Measurements from ENCODE around the gene SCN5A.

The SCN5A gene

GRCh38 chr3:38636881-38637280 is 12.6 kb downstream of the SCN5A start:
- no peaks in the 10 kb centered on the region for H3K36me3 ChIP-seq (ENCODE audit: insufficient read depth, low read length)
- no peaks in the 10 kb centered on the region for H3K4me1 ChIP-seq (ENCODE audit: insufficient read depth, low read length)
- no peak overlapping the region for H3K9ac ChIP-seq (ENCODE audit: low read length)
- no peak overlapping the region for H3K27ac ChIP-seq (ENCODE audit: low read depth, low read length)
- H3K4me3 ChIP-seq (ENCODE audit: low read depth in 1 of 2, low read length in 2 of 2), result no peak overlapping the region
- H3K9me3 ChIP-seq (ENCODE audit: low read length), result no peaks in the 10 kb centered on the region
- H3K27me3 ChIP-seq (ENCODE audit: control insufficient read depth in 1 of 2, insufficient read depth in 2 of 2, low read length in 2 of 2), result no peaks in the 10 kb centered on the region

- Histone ChIP-seq H3K4me3 (ENCODE audit: low read depth in 1 of 2, low read length in 2 of 2) (no peak overlapping the region), H3K4me1 (ENCODE audit: insufficient read depth, low read length) (no peaks in the 10 kb centered on the region), H3K36me3 (ENCODE audit: insufficient read depth, low read length) (no peaks in the 10 kb centered on the region), H3K27me3 (ENCODE audit: control insufficient read depth in 1 of 2, insufficient read depth in 2 of 2, low read length in 2 of 2) (no peaks in the 10 kb centered on the region), H3K9me3 (ENCODE audit: low read length) (no peaks in the 10 kb centered on the region), H3K27ac (ENCODE audit: low read depth, low read length) (no peak overlapping the region), H3K9ac (ENCODE audit: low read length) (no peak overlapping the region)
Measured at GRCh38 chr3:38636464-38636863, 13.0 kb downstream of the SCN5A start.

DNA sequence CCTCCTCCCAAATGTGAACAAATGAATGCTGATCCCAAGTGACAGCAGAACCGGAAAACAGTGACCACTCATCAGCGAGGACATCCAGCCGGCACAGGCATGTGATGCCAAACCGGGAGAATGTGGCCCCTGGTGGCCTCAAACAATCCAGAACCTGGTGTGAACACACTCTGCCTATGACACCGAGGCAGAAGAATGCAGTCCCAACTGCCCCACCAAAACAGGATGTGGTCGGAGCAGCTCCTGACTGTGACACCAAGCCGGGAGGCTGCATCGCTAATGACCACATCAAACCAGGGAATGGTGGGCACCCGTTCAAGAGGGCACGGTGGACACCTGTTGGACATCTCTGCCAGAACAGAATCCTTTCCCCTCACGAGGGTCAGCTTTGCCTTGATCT is 15.4 kb downstream of the SCN5A start:
- no peak overlapping the region for H3K4me3 ChIP-seq (ENCODE audit: low read depth in 1 of 2, low read length in 2 of 2)
- H3K9ac ChIP-seq (ENCODE audit: low read length), result no peak overlapping the region
- H3K27ac ChIP-seq (ENCODE audit: low read depth, low read length), result no peak overlapping the region
- H3K36me3 ChIP-seq (ENCODE audit: insufficient read depth, low read length), result no peaks in the 10 kb centered on the region
- H3K9me3 ChIP-seq (ENCODE audit: low read length), result no peaks in the 10 kb centered on the region
- H3K27me3 ChIP-seq (ENCODE audit: control insufficient read depth in 1 of 2, insufficient read depth in 2 of 2, low read length in 2 of 2), result no peaks in the 10 kb centered on the region
- no peaks in the 10 kb centered on the region for H3K4me1 ChIP-seq (ENCODE audit: insufficient read depth, low read length)

DNA sequence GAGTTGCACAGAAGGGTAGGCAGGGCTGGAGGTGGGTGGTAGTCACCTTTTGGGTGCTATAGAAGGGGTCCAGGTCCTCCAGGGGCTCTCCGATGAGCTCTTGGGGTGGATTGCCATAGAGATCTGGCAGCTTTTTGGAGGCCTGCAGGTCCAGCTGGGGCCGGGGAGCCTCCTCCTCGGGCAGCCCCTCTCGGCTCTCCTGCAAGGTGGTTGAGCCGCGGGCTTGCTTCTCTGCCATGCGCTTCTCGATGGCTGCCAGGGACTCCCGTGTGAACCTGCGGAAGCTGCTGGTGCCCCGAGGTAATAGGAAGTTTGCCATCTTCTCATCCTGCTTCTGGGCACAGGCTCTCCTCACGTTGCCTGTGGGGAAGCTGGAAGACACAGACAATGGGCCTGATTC is 16.5 kb downstream of the SCN5A start:
- no peaks in the 10 kb centered on the region for H3K9me3 ChIP-seq (ENCODE audit: low read length)
- H3K27me3 ChIP-seq (ENCODE audit: control insufficient read depth in 1 of 2, insufficient read depth in 2 of 2, low read length in 2 of 2), result no peaks in the 10 kb centered on the region
- no peak overlapping the region for H3K4me3 ChIP-seq (ENCODE audit: low read depth in 1 of 2, low read length in 2 of 2)
- H3K9ac ChIP-seq (ENCODE audit: low read length), result no peak overlapping the region
- no peaks in the 10 kb centered on the region for H3K36me3 ChIP-seq (ENCODE audit: insufficient read depth, low read length)
- H3K27ac ChIP-seq (ENCODE audit: low read depth, low read length), result no peak overlapping the region
- no peaks in the 10 kb centered on the region for H3K4me1 ChIP-seq (ENCODE audit: insufficient read depth, low read length)

DNA sequence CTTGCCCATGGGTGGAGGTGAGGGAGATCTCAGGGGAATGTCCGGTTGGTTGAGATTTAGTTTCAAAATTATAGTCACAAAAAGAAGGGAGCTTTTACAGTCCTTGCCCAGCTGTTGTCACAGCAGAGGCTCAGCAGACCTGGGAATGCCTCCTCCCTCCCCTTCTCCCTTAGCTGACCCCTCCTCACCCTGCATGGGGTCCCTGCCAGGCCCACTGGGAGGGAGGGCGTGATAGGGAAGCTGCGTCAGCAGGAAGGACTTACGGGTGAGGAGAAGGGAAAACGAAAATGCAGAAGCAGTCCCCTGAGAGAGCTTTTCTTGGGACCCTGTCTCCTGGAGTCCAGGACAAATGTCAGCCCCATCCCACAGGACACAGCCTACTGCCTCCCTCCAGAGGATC is 18.9 kb downstream of the SCN5A start:
- Histone ChIP-seq H3K27me3 (ENCODE audit: control insufficient read depth in 1 of 2, insufficient read depth in 2 of 2, low read length in 2 of 2) (no peaks in the 10 kb centered on the region), H3K36me3 (ENCODE audit: insufficient read depth, low read length) (no peaks in the 10 kb centered on the region), H3K4me1 (ENCODE audit: insufficient read depth, low read length) (no peaks in the 10 kb centered on the region), H3K9ac (ENCODE audit: low read length) (no peak overlapping the region), H3K4me3 (ENCODE audit: low read depth in 1 of 2, low read length in 2 of 2) (no peak overlapping the region), H3K27ac (ENCODE audit: low read depth, low read length) (no peak overlapping the region), H3K9me3 (ENCODE audit: low read length) (no peaks in the 10 kb centered on the region)

- H3K4me1 ChIP-seq (ENCODE audit: insufficient read depth, low read length), result no peaks in the 10 kb centered on the region
- no peaks in the 10 kb centered on the region for H3K36me3 ChIP-seq (ENCODE audit: insufficient read depth, low read length)
- H3K27me3 ChIP-seq (ENCODE audit: control insufficient read depth in 1 of 2, insufficient read depth in 2 of 2, low read length in 2 of 2), result no peaks in the 10 kb centered on the region
- H3K9me3 ChIP-seq (ENCODE audit: low read length), result no peaks in the 10 kb centered on the region
- H3K27ac ChIP-seq (ENCODE audit: low read depth, low read length), result no peak overlapping the region
- no peak overlapping the region for H3K9ac ChIP-seq (ENCODE audit: low read length)
- H3K4me3 ChIP-seq (ENCODE audit: low read depth in 1 of 2, low read length in 2 of 2), result no peak overlapping the region
Measured at GRCh38 chr3:38630070-38630469, 19.4 kb downstream of the SCN5A start.

GRCh38 chr3:38628835-38629234 is 20.7 kb downstream of the SCN5A start:
- H3K4me3 ChIP-seq (ENCODE audit: low read depth in 1 of 2, low read length in 2 of 2), result no peak overlapping the region
- no peaks in the 10 kb centered on the region for H3K4me1 ChIP-seq (ENCODE audit: insufficient read depth, low read length)
- H3K27ac ChIP-seq (ENCODE audit: low read depth, low read length), result no peak overlapping the region
- H3K27me3 ChIP-seq (ENCODE audit: control insufficient read depth in 1 of 2, insufficient read depth in 2 of 2, low read length in 2 of 2), result no peaks in the 10 kb centered on the region
- no peaks in the 10 kb centered on the region for H3K36me3 ChIP-seq (ENCODE audit: insufficient read depth, low read length)
- H3K9ac ChIP-seq (ENCODE audit: low read length), result no peak overlapping the region
- no peaks in the 10 kb centered on the region for H3K9me3 ChIP-seq (ENCODE audit: low read length)

DNA sequence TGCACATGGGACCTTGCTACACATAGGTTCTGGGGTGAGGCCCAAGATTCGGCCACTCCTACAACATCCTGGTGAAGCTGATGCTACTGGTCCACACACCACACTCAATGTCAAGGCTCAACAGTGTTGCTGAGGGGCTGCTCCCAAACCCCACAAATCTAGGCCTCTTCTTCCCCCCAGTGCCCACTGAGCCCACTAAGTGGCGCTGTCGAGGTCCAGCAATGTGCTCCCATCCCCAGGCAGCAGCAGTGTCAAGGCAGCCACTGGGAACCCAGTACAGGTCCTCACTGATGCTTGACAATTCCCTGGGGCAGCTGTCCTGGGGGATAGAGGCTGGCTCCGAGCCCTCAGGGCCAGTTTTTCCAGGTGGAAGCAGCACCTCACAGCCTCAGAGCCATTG is 21.5 kb downstream of the SCN5A start:
- H3K4me1 ChIP-seq (ENCODE audit: insufficient read depth, low read length), result no peaks in the 10 kb centered on the region
- no peaks in the 10 kb centered on the region for H3K9me3 ChIP-seq (ENCODE audit: low read length)
- H3K4me3 ChIP-seq (ENCODE audit: low read depth in 1 of 2, low read length in 2 of 2), result no peak overlapping the region
- H3K27me3 ChIP-seq (ENCODE audit: control insufficient read depth in 1 of 2, insufficient read depth in 2 of 2, low read length in 2 of 2), result no peaks in the 10 kb centered on the region
- H3K27ac ChIP-seq (ENCODE audit: low read depth, low read length), result no peak overlapping the region
- H3K9ac ChIP-seq (ENCODE audit: low read length), result no peak overlapping the region
- no peaks in the 10 kb centered on the region for H3K36me3 ChIP-seq (ENCODE audit: insufficient read depth, low read length)

DNA sequence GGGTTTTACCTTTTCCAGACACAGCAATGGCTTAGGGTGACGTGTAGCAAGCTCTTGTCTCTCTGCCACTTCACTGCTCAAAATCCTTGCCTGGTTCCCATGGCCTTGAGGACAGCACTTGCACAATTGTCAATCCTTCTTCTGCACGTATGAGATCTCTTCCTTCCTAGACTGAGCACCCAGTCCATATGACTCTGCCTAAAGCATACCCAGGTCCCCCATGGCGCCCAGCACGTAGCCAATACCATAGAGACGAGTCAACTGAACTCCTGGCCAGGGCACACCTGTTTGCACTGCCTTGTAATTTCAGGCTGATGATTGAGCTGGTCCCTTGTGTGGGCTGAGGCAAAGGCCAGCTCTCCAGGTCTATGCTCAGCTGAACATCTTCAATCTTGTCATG is 23.3 kb downstream of the SCN5A start:
- Histone ChIP-seq H3K4me3 (ENCODE audit: low read depth in 1 of 2, low read length in 2 of 2) (no peak overlapping the region), H3K27me3 (ENCODE audit: control insufficient read depth in 1 of 2, insufficient read depth in 2 of 2, low read length in 2 of 2) (no peaks in the 10 kb centered on the region), H3K4me1 (ENCODE audit: insufficient read depth, low read length) (no peaks in the 10 kb centered on the region), H3K27ac (ENCODE audit: low read depth, low read length) (no peak overlapping the region), H3K9ac (ENCODE audit: low read length) (no peak overlapping the region), H3K9me3 (ENCODE audit: low read length) (no peaks in the 10 kb centered on the region), H3K36me3 (ENCODE audit: insufficient read depth, low read length) (no peaks in the 10 kb centered on the region)

GRCh38 chr3:38623539-38623938 is 25.9 kb downstream of the SCN5A start:
- Histone ChIP-seq H3K4me1 (ENCODE audit: insufficient read depth, low read length) (no peaks in the 10 kb centered on the region), H3K36me3 (ENCODE audit: insufficient read depth, low read length) (no peaks in the 10 kb centered on the region), H3K4me3 (ENCODE audit: low read depth in 1 of 2, low read length in 2 of 2) (no peak overlapping the region), H3K27ac (ENCODE audit: low read depth, low read length) (no peak overlapping the region), H3K9ac (ENCODE audit: low read length) (no peak overlapping the region), H3K9me3 (ENCODE audit: low read length) (no peaks in the 10 kb centered on the region), H3K27me3 (ENCODE audit: control insufficient read depth in 1 of 2, insufficient read depth in 2 of 2, low read length in 2 of 2) (no peaks in the 10 kb centered on the region)

GRCh38 chr3:38622336-38622735 is 27.2 kb downstream of the SCN5A start:
- Histone ChIP-seq H3K27me3 (ENCODE audit: control insufficient read depth in 1 of 2, insufficient read depth in 2 of 2, low read length in 2 of 2) (no peaks in the 10 kb centered on the region), H3K9me3 (ENCODE audit: low read length) (no peaks in the 10 kb centered on the region), H3K4me3 (ENCODE audit: low read depth in 1 of 2, low read length in 2 of 2) (no peak overlapping the region), H3K9ac (ENCODE audit: low read length) (no peak overlapping the region), H3K4me1 (ENCODE audit: insufficient read depth, low read length) (no peaks in the 10 kb centered on the region), H3K36me3 (ENCODE audit: insufficient read depth, low read length) (no peaks in the 10 kb centered on the region), H3K27ac (ENCODE audit: low read depth, low read length) (no peak overlapping the region)

- Histone ChIP-seq H3K36me3 (ENCODE audit: insufficient read depth, low read length) (no peaks in the 10 kb centered on the region), H3K4me3 (ENCODE audit: low read depth in 1 of 2, low read length in 2 of 2) (no peak overlapping the region), H3K4me1 (ENCODE audit: insufficient read depth, low read length) (no peaks in the 10 kb centered on the region), H3K9ac (ENCODE audit: low read length) (no peak overlapping the region), H3K27ac (ENCODE audit: low read depth, low read length) (no peak overlapping the region), H3K9me3 (ENCODE audit: low read length) (no peaks in the 10 kb centered on the region), H3K27me3 (ENCODE audit: control insufficient read depth in 1 of 2, insufficient read depth in 2 of 2, low read length in 2 of 2) (no peaks in the 10 kb centered on the region)
Measured at GRCh38 chr3:38620236-38620635, 29.3 kb downstream of the SCN5A start.
